Endometrium (tissue), 2 donors: ENCODE results near the gene PPP1R1A.
A peak's percentile ranks its signal among the peaks of the same experiment; 100 is the strongest.

Experiments
- FAIRE-seq: peaks from 2 replicates; lab custom pipeline; 2012; peaks lifted over from hg19 to GRCh38; lab: Jason Lieb, UNC
- donor health status: control.
- donor health status: control.

The PPP1R1A gene

DNA sequence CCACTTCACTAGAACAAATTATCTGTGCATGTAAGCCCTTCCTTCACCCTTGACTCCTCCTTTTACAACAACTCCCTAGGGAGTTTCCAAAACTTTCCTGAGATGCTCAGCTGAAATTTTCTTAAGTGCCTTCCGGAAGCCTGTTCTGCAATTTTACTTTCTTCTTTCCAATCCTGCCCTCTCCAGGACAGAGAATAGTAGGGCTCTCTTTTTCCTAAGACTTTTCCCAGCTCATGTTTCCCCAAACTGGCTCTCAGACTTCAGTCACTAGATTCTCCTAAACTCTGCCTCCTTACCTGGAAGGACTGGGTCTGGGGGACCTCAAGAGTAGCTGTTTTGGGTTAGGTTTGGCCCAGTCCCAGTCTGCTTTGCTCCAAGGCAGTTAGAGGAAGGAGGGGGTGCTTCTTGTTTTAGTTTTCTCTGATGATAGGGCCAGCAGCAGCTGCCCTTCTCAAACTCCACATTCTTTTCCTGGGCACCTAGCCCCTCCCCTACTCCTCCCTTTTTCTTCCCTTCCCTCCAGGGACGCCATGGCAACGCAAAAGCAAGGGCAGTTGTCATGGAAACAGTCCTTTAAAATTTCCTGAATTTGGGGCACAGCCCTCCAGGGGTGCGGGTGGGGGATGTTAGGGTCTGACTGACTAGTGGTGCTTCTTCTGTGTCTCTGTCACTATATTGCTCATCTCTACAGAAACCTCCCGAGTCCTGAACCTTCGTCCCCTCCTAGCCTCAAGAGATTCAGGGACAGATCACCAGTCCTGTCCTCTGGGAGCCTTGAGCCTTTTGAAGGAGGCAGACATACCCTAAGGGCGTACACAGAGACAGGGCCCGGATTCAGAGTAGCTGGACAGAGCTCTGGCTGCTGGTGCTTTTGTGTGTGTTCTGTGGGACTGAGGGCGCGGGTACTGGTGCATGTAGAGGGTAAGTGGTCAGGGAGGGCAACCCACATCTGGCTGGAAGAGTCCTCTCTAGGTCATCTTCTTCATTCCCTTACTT, 17.0 kb downstream of the PPP1R1A start:
- FAIRE-seq = no peak

DNA sequence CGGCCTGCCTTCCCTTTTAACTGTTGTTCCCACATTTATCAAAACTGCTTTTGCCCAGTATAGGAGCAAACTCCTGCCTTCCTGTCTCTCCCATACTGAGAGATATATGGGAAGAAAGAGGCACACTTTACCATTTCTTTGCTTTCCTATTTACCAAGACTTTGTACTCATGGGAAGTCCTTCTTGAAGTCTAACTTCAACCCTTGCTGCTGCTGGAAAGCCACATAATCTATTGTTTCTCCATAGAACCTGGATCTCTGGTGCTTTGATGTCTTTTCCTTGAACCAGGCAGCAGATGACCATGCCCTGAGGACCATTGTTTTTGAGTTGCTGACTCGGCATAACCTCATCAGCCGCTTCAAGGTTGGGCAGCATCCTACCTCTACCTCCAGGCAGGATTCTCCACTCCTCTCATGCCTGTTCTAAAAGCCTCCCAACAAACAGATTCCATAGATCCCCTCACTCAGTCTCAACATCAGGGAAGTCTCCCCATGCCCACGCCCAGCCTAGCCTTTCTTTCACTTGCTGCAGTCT, 18.4 kb downstream of the PPP1R1A start:
- no peak for FAIRE-seq

DNA sequence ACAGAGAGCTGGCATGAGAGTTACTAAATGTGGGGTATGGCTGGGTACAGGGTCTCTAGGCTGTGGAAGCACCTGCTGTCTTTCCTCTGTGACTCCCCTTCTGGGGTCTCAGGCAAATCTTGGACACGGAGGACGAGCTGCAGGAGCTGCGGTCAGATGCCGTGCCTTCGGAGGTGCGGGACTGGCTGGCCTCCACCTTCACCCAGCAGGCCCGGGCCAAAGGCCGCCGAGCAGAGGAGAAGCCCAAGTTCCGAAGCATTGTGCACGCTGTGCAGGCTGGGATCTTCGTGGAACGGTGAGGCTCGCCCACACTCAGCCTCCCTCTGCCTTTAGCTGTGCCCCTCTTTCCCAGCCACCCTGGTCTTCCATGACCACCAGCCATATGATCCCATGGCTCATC, 19.4 kb downstream of the PPP1R1A start:
- no peak for FAIRE-seq

DNA sequence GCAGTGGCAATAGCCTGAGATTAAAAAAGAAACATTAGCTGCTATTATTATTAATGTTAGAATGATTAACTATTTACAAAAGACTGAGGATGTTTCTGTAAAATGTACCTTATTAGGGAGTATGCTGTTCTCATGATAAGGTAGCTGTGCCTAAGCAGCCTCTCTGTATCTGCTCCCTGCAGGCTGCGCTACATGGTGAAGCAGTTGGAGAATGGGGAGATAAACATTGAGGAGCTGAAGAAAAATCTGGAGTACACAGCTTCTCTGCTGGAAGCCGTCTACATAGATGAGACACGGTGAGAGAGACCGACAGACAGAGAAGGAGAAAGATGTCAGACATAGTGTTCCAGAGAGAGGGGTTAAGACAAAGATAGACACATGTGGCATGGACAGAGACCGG, 21.7 kb downstream of the PPP1R1A start:
- no peak for FAIRE-seq

DNA sequence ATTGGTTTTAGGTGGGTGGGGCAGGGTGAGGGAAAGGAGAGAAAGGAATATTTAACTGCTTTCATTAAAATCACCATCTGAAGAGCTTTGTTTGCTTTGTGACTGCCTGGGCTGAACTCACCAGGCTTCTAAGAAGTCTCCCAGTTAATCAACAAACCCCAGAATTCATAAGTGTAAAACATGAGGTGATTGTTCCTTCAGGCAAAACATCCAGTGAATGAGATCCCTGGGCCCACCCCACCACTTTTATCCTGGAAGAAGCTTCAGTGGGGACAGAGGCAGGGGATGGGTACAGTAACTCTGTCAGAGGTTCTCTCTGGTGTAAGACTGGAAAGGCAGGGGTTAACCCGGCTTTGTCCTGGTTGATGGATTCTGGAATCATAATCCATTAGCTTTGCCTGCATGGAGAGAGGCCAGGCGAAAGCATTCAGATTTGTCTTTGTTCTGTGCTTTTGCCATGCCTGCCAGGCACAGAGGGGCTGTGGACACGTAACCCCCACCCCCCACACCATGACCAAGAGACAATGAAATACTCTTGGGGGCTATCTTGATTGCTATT, 22.4 kb downstream of the PPP1R1A start:
- FAIRE-seq = no peak

DNA sequence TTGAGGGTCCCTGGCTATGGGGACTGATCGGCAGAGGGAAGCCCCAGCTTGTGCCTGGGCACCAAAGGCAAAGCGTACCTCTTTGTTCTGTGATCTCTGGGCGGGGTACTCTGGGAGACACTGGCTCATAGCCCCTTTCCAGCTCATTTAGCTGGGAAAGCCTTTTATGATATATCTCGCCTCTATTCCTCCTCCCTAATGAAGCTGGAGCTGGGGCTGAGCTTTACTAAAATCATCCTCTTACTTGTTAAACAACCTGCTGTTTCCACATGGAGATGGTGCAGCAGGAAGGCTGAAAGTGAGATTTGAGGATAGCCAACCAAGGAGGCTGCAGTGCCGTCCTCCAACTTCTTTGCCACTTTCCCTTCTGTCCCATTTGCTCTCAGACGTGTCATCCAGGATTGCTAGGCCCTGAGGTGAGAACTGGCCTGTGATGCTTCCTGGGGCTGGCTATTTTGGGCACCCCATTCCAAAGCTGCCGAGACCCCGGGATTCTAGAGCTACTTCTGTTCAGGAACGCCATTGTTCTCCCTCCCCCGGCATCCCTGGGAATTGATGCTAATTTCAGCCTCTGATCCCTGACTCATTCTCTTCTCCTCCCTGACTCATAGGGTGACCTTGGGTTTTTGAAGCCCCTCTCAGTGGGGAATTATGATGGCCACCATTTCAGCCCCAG, 23.0 kb downstream of the PPP1R1A start:
- no peak for FAIRE-seq

DNA sequence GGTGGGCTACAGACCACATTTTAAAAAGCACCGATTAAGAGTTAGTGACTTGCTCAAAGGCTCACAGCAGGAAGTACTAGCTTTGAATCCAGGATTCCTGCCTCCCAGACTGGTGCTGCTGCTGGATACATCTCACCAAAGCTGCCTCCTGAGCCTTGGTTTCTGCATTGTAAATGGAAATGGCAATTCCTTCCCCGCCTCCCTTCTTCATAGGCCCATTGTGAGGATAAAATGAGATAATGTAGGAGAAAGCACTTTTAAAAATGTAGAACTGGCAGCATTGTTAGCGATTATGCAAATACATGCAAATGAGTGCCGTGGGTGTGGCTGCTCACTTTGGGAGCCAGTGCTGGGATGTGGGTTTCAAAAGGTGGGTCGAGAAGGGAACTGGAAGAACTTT, 23.7 kb downstream of the PPP1R1A start:
- FAIRE-seq = no peak

DNA sequence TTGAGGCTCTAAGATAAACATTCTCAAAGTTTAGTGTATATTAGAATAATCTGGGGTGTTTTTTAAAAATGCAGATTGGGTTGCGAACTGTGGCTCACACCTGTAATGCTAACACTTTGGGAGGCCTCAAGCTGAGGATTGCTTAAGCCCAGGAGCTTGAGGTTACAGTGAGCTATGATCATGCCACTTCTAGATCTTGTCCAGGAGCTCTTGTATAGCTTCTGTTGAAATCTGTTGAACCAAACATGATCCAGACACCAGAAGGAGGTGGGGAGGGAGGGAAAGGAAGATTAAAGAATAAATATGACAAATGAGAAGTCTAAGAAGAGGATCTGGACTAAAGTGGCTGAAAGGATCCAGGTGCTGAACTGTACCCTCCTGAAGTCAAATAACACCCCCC, 24.7 kb downstream of the PPP1R1A start:
- no peak for FAIRE-seq

DNA sequence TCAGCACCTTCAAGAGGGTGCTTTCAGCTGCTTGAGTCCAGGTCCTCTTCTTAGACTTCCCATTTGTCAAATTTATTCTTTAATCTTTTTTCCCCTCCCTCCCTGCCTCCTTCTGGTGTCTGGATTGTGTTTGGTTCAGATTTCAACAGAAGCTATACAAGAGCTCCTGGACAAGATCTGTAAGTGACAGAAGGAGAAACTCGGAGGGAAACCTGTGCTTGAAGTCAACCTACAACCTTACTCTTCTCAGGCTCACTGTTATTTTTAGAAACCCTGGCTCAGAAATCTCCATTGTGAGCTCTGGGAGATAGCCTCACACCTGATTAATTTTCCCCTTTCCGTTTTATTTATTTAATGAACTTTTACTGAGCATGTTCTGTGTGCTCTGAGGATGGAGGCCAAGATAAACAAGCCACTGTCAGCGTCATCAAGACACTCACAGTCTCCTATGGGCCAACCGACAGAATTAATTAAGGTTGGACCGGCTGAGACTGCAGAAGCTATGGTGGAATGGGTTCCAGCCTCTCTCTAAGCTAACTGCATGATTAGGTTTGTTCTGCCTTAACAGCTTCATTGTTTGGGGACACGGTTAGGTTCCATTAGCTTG, 25.6 kb downstream of the PPP1R1A start:
- no peak for FAIRE-seq

DNA sequence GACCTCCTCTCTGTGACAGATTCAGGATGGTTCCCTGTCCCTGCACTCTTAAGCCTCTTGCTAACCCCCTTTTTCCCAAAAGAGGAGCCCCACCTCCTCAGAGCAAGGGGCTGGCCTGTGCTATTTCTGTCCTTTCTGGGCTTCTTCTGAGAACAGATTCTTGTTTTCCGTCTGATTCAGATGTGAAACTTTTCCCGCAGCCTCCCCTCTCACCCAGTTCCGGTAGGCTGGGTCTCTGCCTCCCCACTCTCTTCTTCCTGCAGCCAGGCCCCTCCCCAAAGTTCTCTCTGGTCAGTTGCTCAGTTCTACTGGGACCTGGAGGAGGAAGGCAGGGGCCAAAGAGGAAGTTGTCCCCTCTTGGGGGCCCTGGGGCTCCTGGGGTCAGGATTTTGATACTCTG, 27.3 kb downstream of the PPP1R1A start:
- FAIRE-seq = no peak

DNA sequence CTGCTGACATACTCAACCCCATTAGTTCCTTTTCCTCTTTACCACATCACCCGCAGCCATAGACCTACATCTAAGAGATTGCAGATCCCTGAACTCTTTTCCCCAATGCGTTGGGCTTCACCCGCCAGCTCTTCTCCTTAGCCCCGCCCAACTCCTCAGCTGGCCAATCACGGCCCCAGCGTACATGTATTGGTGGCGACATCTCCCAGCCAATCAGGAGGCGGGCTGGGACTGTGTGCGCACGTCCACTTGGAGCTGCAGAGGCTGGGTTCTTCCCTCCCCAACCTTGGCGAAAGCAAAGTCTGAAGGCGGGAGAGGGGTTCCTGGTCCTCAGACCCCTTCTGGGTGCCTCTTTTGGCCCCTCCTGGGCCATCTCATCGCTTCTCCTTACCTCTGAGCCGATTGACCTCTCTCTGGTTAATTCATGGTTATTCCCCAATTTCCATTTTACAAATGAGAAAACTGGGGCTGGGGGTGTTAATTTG, 28.0 kb downstream of the PPP1R1A start:
- peak; percentile 71 for FAIRE-seq

DNA sequence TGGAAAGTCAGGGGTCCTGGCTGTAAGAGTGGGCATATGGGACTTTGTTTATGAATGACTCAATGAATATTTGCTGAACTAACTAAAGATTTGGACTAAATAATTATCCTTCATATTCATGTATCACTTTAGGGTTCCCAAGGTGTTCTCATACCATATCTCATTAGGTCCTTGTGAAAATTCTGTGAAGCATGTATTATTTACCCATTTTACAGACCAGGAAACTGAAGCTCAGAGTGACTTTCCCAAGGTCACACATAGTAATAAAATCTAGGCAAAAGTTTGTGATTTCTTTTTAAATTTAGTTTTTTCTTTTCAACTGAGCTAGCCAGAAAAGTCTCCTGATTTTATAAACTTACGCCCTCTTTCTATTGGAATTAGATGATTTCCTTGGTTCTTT, 29.7 kb downstream of the PPP1R1A start:
- FAIRE-seq = no peak

DNA sequence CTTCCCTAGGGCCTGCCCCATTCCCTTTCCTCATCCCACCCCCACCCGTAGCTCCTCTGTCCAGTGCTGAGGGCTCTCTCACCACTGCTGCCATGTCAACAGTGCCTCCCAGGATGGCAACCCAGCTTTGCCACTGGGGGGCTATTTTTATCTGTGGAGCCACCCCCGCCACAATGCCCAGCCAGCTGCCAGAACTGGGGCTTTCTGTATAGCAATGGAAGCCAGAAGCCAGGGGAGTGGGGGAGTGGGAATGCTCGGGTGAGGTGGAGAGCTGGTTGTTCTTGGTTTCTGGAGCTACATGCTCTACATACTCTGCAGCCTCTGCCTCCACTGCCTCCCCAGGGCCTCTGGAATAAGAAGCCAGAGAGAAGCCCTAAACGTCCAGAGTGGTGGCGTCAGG, 30.1 kb downstream of the PPP1R1A start:
- no peak for FAIRE-seq

DNA sequence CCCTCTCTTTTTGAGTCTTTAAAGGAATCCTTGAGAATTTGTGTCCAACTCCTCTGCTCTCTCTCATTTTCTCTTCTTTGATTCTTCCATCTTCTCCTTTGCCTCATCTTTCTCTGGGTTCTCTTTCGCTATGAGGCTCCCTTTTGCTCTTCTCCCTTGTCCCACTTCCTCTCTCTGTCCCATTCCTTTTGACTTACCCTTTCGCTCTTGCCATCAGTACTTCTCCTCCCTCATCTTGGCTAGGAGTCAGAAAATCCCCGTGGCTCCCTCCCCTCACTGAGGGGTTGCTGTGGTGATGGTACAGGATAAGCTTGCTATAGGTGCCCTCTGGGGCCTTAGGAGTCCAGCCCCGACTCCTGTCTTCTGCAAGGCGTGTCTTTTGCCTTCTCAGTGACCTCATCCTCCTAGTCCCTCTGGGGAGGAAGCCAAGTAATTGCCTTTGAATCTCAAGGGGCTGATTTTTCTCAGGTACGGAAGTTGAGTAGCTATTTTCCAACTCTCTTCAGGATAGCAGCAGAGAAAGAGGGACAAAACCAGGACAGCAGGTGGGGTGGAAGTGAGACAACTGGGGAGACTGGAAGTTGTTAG, 32.7 kb downstream of the PPP1R1A start:
- no peak for FAIRE-seq

DNA sequence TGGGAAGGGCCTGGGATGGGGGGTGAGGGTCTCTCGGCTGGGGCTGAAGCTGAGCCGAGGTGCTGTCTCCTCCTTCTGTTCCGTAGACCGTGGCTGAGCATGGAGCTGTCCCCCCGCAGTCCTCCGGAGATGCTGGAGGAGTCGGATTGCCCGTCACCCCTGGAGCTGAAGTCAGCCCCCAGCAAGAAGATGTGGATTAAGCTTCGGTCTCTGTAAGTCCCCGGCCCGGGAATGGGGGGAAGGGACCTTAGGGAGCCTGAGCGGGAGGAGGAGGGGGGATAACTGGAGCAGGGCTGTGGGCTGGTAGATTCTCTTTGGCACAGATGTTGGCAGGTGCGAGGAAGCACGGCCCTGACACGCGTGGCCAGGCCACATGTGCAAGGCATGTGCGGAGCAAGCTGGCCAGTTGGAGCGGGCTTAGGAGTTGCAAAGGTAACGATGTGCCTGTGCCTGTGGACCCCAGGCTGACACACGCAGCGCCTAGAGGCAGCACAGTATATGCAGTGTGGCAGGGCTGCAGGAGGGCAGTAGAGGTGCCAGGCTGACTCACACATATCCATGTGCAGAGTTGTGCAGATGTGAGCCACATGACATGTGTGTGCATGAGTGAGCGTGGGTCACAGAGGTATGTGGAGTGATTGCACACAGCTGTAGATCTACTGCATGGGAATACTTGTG, 38.5 kb downstream of the PPP1R1A start:
- no peak for FAIRE-seq

DNA sequence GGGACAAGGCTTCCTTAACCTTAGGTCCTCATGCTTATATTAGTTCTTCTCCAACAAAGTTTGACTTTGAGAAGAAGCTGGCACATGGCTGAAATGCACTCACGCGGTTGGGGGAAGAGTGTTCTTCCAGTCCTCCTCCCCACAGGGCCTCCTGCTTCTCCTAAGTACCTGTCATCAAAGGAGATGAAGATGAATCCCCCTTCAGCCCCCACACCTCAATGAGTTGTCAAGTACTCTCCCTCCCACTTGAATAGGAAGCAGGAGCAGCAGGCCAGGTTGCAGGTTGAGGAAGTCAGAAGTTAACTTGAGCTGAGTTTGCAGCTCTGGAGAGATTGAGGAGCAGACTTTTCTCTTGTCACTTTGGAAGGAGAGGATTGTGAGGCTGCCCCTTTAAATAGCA, 41.9 kb downstream of the PPP1R1A start:
- no peak for FAIRE-seq

DNA sequence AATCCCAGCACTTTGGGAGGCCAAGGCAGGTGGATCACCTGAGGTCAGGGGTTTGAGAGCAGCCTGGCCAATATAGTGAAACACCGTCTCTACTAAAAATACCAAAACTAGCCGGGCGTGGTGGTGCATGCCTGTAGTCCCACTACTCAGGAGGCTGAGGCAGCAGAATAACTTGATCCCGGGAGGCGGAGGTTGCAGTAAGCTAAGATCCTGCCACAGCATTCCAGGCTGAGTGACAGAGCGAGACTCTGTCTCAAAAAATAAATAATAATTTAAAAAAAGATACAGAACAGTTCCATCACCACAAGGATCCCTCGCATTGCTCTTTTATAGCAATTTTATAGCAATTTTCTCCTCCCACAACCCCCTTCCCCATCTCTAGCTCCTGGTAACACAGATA, 43.7 kb downstream of the PPP1R1A start:
- no peak for FAIRE-seq

DNA sequence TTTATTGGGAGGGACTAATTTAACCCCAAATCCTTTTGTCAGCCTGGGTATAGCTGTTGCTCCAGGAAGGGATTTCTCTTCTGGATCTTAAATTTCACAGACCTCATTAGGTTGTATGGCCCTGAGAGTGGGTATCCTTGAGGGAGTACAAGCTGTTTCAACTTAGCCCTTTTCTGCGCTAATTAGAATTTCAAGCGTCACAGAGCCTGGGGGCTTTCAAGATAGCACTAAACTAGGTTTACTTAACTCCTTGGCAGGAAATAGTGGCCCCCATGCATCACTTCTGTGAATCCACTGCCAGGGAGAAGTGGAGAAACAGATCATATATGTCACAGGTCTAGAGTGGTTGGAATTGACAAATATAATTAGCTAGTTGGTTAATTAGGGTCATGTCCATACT, 44.9 kb downstream of the PPP1R1A start:
- FAIRE-seq = no peak

DNA sequence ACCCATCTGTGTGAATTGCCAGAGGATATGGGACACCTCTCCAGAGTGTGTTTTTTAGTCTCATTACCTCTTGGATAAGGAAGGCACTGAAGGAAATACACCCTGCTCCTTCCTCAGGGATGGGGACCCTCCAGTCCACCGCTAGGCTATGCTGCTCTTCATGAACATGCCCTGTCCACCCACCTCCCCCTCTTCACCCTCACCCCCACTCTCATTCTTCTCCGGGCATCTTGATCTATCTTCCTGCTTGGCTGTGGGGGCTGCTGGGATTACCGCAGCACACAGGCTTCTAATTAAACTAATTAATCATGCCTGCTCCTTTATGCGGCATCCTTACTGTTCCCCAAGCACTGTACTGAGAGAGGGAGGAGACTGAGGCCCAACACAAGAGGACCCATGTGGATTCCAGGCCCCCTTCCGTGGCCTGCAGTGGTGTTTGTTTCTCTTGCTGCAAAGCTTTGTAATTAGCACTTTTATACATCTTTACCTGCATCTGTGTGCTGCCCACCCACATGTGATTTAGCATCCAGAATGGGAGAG, 46.6 kb downstream of the PPP1R1A start:
- FAIRE-seq = no peak

DNA sequence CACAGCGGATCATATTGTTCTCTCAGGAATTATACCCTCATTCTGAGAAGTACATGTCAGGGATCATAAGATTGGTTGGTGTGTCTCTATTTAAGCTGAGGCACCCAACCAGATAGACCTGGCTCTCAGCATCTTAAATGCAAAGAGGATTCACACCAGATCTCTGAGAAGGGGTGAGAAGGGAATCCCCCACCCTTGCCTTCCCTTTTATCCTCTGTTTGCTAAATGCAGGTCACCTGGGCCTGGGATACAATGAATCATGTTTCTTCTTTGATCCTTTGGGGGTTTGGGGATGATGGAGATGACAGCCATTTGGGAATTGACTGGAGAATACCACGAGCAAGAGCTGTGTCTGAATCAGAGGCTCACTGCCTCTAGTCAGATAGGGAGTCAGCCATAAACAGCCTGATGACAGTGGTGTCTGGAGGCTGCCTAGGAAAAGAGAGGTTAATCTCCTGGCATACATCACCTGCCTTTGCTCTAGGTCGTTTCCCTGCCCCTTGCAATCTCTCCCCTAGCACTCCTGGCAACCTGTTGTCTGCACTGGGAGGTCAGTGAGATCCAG, 50.2 kb downstream of the PPP1R1A start:
- FAIRE-seq = no peak

DNA sequence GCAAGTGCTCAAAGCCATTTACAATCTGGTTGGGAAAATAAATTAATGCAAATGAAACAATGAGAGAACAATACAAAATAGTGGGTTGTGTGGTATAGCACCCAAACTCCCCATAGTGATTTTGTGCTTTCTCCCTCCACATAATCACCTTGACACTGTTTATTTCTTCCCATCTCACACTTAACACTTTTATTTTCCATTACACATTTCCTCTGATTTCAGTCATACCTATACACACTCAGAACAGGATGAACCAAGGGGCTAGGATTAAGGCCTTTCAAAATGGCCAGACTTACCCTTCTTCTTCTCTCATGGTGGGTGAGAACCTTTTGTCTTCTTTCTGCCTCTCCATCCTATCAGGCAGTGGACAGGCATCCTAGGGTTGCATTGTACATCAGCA, 53.0 kb downstream of the PPP1R1A start:
- FAIRE-seq = no peak
